Hair follicle dermal papilla cell (primary cell): ENCODE results near the gene ATF4. TPM values are rescaled to one million over a fixed set of nuclear protein-coding genes. Genes with fewer than 3 reads are reported as not detected.

Experiments
- total RNA-seq: library from RNA; depleted of rRNA; stranded (reverse); fragments of >200 nt; gene quantifications from 2 replicates; pipeline ENCODE4 v1.2.3, GENCODE V29; 2012

The ATF4 gene
- 397 and 471 TPM in 2 replicates for total RNA-seq

GRCh38 chr22:39520226-39521105, at the start of gene ATF4:
TSS of gene ATF4 (plus strand) at chr22:39520562. CDS start at chr22:39521446, 884 bp downstream.

DNA sequence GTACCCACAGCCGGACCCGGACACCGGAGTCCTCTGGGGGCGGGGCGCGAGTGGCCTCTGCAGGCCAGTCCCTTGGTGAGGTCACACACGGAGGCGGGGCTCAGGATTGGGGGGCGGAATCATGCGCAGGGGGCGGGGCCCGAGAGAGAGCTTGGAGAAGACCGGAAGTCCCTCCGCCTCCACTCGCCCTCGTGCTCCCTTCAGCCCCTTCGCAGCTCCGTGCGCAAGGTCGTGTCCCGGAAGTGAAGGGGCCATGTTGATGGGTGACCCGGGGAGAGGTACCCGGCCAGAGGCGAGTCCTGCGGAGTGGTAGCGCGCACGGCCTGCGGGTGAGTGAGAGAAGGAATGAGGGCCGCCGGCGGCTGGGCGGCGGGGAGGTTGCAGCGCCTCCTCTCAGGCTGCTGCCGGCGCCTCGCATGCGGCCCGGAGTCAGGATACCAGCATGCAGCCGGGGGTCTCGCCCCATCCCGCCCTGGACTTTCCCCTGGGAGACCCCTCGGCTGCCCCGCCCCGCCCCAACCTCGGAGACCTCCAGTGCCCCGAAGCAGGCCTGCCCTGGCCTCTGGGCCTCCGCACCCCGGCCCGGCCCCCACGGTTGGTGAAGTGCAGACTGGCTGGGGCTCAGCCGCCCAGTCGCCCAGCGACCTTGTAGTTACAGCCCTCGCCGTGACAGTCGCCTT, 18.1 kb upstream of the ATF4 start, which contains the start of gene MIEF1:
MIEF1 (plus strand) TSS at position 182 of the 680 bp plus-strand sequence. CDS start 9,005 bp downstream, outside the sequence.

DNA sequence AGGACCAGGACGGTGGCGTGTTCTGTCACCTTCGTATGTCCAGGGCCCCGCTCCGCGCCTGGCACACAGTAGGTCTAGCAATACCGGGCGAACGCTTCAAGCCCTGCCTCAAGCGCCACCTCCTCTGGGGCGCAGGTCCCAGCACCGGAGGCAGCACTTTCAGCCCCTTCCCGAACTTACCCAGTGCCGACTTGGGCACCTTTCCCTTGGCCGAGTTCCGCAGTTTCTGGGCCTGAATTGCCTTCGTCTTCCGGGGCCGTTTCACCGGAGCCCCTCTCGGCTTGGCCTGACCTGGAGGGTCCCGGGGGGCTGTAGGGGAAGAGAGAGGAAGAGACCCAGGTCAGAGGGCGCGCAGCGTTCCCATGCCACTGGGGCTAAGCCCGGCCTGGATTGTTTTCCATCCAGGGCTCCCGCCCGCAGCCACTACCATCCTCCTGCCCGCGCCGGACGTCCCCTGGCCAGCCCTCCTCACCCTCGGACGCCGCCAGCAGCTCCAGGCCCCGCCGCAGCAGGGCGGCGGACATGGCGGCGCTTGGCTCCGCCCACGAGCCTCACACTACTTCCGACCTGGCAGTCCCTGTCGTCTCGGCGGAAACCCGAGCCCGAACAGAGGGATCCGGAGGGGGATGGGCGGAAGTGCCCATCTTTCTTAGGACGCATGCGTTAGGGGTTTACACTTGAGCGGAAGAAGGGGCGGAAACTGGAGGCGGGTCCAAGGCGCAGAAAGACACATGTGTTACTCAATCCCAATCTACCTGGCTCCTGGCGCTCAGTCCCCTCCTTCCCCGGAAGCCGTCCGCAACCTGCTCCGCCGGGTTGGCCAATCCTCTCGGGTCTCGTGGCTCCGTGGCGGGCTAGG, 12.1 kb downstream of the ATF4 start, which contains the start of gene RPS19BP1:
RPS19BP1 (minus strand) TSS at position 534 of the 859 bp plus-strand sequence; CDS start at position 524, 10 bp downstream.

GRCh38 chr22:39570665-39571064, 50.3 kb downstream of the ATF4 start, which contains the start of gene CACNA1I:
TSS of gene CACNA1I (plus strand) at chr22:39570753. CDS start at chr22:39570753, 0 bp downstream.

Other genes starting within 250 kb of the ATF4 start
- gene RPL3, start 200.9 kb upstream of the ATF4 start, total RNA-seq, result 1,564 and 1,887 TPM in 2 replicates
- 6.6 and 12.2 TPM in 2 replicates for gene SYNGR1, start 170.6 kb upstream of the ATF4 start, total RNA-seq
- gene TAB1, start 120.8 kb upstream of the ATF4 start, total RNA-seq, result 14.9 and 15.8 TPM in 2 replicates
- 0.16 and 0.36 TPM in 2 replicates for gene MGAT3, start 63.5 kb upstream of the ATF4 start, total RNA-seq
- gene MIEF1, start 18.3 kb upstream of the ATF4 start, total RNA-seq, result 33.3 and 36.8 TPM in 2 replicates
- 23.1 and 30.0 TPM in 2 replicates for gene RPS19BP1, start 12.2 kb downstream of the ATF4 start, total RNA-seq
- gene CACNA1I, start 50.2 kb downstream of the ATF4 start, total RNA-seq, result under 0.01 and 0.12 TPM in 2 replicates